D341Med (cell line): ENCODE data around the gene FBXO33.
A peak's percentile ranks its signal among the peaks of the same experiment; 100 is the strongest.

Source experiments
- DNase-seq: peaks from one replicate; pipeline ENCODE4 v3.0.0; 2012; ENCODE audit warnings: low spot score

Gene FBXO33

GRCh38 chr14:39431416-39432178, 636 bp downstream of the FBXO33 start:
- DNase-seq, result peak; percentile 86

DNA sequence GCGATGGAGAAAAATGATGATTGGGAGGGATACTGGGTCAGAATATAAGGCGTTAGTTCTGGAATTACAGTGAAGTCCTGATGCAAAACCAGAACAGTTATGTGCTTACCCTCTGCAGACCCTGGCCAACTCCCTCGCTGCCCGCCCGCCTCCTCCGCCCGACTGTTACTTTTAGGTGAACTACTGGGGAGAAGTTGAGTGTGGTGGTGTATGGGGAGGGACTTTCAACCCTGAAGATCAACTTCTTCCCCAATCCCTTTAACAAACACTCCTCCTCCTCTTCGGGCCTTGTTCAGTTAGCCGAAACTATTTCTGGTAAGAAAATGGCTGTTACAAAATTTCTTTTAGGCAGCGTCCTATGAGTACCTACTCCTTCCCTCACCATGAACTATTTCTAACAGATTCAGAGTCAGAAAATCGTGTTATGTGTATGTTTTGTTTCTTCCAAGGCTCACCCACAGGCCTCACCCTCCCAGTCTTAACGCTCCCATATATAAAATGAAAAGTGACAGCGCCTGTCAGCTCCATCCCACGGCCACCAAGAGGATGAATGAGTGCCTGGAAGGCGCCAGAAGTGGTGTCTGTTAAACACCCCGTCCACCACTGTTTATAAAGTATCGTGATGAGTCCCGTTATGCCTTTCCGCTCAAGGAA, 1.3 kb downstream of the FBXO33 start:
- no peak for DNase-seq

DNA sequence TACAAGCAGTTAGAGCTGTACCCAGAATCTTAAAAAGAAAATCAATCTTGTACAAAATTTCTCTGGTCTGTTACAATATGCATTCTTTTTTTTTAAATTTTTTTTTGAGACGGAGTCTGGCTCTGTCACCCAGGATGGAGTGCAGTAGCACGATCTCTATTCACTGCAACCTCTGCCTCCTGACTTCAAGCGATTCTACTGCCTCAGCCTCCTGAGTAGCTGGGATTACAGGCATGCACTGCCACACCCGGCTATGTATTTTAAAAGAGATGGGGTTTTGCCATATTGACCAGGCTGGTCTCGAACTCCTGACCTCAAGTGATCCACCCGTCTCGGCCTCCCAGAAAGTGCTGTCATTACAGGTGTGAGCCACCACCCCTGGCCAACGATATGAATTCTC, 4.1 kb downstream of the FBXO33 start:
- no peak for DNase-seq

DNA sequence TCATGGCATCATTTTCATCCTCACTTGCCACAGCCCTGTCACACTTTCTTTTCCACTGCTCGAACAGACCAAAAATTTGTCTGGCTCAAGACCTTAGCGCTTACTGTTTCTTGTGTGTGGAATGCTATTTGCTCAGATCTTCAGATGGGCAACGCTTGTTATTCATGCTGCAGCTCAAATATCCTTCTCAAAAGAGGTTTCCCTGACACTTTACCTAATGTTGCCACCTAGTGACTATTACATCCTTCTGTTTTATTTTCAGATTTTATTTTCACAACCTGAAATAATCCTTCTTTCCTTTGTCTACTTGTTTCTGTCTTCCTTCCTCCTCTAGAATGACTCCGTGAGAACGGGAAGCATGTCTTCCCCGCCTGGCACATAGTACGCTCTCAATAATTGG, 5.6 kb downstream of the FBXO33 start:
- no peak for DNase-seq

DNA sequence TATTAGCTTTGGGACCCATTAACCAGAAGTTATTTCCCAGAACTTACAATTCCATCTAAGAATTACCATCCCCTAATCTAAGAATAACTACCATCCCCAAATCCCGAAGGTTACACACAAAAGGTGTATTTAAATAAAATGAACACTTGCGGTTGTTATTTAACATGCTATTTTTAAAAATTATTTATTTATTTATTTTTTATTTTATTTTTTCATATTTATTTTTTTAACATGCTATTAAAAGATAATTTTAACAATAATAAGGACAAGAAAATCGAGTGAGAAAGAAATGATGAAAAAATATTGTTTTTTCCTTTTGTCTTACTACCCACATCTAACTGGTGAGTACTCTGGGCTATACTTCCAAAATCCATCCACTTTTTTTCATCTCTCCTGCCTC, 6.3 kb downstream of the FBXO33 start:
- no peak for DNase-seq

DNA sequence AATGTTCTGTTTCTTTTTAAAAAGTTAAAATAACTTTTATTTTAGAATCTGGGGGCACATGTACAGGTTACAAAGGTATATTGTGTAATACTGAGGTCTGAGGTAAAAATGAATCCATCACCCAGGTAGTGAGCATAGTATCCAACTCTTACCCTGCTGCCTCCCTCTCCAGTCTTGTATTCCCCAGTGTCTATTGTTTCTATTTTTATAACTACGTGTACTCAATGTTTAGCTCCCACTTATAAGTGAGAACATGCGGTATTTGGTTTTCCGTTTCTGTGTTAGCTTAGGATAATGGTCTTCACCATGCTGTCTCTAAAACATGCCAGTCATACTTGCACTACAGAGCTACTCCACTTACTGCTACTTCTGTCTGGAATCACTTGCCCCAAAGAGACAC, 8.4 kb downstream of the FBXO33 start:
- DNase-seq, result no peak

GRCh38 chr14:39422243-39422642, 10.0 kb downstream of the FBXO33 start:
- DNase-seq, result no peak

DNA sequence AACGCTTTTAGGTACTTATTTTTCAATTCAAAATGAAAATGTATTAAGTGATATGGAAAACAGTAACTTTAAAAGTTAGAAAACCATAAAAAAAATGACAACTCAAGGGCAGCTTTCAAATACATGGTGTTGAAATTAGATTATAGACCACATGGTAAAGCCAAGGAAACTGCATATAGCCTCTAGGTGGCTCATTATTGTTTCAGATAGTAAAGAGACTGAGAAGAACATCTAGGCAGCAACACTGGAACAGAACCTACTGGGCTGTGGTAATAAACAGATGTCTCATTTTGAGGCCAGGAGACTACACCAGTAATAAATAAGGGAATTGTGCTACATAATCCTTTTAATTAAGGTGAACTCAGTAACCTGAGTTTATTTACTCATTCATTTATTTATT, 13.0 kb downstream of the FBXO33 start:
- DNase-seq, result no peak

GRCh38 chr14:39417014-39417413, 15.2 kb downstream of the FBXO33 start:
- no peak for DNase-seq

- DNase-seq, result no peak
Measured at GRCh38 chr14:39416072-39416471, 16.2 kb downstream of the FBXO33 start.

DNA sequence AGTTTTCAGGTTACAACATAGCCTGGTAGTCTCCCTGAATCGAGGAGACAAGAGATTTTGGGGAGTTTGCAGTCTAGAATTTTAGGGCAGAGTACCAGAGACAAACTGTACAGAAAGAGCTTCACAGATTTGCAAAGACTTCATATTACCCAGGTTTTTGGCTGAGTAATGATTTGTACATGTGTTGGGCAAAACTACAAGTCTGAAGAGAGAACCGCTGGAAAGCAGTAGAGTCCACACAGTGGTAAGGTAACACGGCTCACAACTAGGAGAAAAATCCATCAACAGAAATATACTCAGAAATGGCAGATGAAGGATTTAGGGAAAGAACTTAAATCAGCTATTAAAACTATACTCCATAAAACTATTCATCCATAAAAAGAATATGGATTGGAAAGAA, 25.7 kb downstream of the FBXO33 start:
- no peak for DNase-seq

- DNase-seq, result no peak
Measured at GRCh38 chr14:39398382-39398781, 33.9 kb downstream of the FBXO33 start.

- no peak for DNase-seq
Measured at GRCh38 chr14:39396448-39396847, 35.8 kb downstream of the FBXO33 start.

DNA sequence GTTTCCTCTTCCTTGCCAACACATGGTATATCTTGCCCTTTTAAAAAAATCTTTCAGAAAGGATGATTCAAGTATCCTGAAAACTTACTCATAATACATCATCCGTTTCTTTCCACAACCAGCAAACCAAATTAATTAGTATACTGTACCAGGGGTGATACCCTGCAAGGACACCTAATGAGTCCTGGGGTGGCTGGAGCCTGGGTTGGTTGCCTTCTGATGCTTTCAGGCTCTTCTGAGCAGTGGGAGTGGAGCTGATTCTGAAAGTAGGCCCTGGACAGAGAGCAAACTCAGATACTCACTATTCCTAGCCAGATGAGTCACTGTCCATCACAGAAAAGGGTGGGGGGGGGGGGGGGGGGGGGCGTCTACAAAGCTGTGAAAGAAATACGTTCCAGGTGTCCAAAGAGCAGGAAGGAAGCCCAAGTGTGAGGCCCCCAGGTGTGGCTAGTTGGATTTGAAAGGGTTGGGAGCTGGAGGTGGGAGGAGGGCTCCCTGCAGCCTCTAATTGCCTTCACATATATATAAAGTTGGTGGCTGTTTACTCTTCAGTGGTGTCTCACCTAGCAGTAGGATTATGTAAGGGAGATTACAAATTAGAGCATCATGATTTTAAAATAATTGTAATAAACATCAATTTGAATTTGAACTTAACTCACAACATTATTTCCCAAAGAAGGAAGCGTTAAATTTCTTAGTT, 36.5 kb downstream of the FBXO33 start:
- DNase-seq, result no peak

DNA sequence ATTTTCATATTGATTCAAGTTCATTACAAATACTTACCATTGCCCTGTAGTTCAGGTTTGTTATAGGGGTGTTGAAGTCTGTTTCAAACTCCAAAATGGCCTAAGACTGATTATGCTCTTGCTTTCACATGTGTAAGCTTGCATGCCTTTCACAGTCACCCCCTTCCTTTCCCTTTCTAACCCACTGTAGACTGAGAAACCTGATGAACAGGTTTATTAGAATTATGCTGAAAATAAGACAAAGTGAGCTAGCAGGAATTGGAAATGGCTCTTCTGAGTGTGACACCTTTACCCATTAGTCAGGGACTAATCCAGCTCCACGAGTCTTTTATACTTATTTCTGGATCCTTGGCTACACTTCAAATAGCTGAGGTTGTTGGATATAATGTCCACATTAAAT, 38.9 kb downstream of the FBXO33 start:
- DNase-seq, result no peak

DNA sequence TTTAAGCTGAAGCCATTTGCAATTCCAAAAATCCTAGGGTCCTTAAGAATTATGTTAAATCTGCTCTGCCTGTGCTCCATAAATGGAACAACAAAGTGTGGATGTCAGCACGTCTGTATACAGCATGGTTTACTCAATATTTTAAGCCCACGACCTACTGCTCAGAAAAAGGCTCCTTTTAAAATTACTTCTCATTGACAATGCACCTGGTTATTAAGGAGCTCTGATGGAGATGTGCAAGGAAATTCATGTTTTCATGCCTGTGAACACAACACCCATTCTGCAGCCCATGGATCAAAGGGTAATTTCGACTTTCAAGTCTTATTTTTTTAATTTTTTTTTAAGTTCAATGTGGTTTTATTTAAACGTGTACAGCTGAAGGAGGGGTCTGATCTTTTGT, 48.1 kb downstream of the FBXO33 start:
- DNase-seq, result no peak

- DNase-seq, result no peak
Measured at GRCh38 chr14:39383741-39384140, 48.5 kb downstream of the FBXO33 start.

- DNase-seq, result no peak
Measured at GRCh38 chr14:39383026-39383660, 49.1 kb downstream of the FBXO33 start.

DNA sequence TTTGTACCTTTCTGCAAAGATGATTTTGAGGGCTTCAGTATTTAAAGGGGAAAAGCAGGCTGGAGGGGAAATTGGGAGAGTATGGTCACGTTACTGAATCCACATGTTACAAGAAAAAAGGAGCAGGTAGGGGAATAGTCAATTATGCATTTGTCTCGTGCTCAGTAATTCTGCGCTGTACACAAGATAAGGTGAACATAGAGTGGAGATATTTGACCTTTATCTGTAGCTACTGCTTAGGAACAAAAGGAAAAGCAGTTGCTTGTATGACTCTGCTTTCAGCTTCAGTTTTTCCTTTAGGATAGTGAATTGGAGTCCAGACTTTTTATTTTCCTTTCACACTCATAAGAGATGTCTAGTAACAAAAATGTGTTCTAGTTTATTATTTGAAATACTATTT, 49.8 kb downstream of the FBXO33 start:
- no peak for DNase-seq

GRCh38 chr14:39381366-39381765, 50.9 kb downstream of the FBXO33 start:
- DNase-seq, result no peak

DNA sequence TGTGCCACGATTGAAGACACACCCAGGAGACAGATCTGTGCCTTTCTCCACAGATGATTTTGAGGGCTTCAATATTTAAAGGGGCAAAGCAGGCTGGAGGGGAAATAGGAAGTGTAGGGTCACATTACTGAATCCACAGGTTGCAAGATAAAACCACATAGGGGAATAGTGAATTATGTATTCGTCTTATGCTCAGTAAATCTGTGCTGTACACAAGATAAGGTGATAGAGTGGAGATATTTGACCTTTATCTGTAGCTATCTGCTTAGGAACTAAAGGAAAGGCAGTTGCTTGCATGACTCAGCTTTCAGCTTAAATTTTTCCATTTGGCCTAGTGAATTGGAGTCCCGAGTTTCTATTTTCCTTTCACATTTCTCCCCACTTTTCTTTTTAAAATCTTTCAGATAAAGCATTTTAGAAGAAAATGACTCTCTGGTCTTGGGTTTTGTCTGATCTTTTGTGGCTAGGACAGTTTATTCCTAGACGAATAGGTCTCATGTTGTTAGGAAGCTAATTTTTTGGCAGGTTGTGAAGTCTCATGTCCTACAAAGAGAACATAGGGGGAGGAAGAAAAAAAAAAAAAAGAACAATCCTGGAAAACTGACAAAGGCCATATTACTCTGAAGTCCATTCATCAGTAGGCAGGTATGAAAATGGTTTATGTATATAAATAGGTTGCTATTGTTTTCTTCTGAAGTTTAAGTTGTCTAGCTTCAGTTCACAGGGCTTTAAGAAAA, 55.4 kb downstream of the FBXO33 start:
- no peak for DNase-seq

GRCh38 chr14:39374851-39375250, 57.4 kb downstream of the FBXO33 start:
- DNase-seq, result no peak
